ENCODE data around the gene PHB1.
A peak's percentile ranks its signal among the peaks of the same experiment; 100 is the strongest.
"Not testable (repeated sequence)": the region's sequence is repeated elsewhere in the genome, so short reads cannot be mapped to it uniquely, and the experiment has no call there.

The PHB1 gene

GRCh38 chr17:49439673-49440571 lies 25.2 kb upstream of the PHB1 start:
- no peak for DNase-seq (ENCODE audit: low spot score)

DNA sequence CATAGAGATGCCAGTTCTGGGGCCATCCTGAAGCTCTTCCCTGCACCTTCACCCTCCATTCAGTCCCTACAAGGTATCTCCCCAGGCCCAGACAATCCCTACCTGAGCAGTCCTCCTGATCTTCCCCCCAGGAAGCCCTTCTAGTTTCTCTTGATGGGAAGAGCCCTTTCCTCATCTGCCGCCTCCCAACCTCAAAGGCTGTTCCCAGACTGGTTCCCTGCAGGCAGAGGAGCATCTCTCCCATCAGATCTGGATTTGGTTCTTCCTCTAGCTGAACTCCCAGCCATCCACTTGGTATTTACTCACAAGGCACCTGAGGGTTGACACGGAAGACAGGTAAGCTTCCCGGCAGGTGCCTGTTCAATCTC lies 24.6 kb upstream of the PHB1 start:
- no peak for DNase-seq (ENCODE audit: low spot score)

DNA sequence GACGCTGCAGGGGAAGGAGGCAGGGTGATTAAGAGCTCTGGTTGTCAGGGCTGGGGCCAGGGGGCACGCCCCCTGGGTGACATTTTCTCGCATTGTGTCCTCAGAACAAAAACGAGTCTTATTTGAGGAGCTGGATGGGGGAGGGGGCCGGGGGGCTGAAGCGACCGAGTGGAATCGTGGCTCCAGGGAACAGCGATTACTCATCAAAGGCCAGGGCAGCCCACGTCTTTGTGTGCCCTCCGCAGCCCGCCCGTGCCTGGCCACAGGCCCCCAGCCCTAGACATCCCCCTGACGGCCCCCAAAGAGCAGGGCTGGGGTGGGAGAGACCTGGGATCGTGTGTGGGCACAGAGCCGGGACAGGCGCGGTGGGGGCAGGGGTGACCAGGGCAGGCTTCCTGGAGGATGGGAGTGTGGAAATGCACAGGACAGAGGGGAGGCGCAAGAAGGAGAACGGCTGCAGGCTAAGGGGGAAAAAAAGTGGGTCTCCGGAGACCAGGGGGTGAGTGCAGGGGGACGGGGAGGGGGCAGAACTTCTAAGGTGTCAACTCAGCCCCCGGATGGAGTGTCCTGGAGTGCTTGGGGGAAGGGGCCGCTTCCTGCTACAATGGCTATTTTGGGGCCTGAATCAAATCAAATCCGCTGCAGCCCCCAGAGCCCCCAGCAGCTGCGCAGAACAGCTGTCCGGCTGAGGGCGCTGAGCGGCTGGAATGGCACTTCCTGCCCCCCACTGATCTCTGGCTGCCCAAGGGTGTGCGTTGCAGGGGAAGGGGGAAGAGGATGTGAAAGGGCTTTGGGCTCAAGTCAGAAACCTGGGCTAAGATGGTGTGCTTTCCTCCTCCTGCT lies 24.0 kb upstream of the PHB1 start:
- DNase-seq (ENCODE audit: low spot score) = no peak

- no peak for DNase-seq (ENCODE audit: low spot score)
Measured at GRCh38 chr17:49437696-49438435, 23.2 kb upstream of the PHB1 start.

DNA sequence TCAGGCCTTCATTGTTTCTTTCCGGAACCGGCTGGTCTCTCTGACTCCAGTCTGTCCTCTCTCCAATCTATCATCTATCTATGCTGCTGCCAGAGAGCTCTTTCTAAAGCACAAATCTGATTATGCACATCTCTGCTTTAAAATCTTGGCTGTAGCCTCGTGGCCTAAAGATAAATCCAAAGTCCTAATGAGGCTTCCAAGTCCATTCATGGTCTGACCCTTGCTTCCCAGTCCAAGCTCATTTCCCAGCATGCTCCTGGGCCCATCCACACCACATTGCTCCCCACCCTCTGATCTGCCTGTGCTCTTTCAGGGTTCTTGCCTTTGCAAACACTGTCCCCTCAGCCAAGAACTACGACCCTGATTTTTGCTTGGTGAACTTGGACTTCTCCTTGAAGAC lies 21.5 kb upstream of the PHB1 start:
- no peak for DNase-seq (ENCODE audit: low spot score)

- no peak for DNase-seq (ENCODE audit: low spot score)
Measured at GRCh38 chr17:49435671-49436029, 21.0 kb upstream of the PHB1 start.

DNA sequence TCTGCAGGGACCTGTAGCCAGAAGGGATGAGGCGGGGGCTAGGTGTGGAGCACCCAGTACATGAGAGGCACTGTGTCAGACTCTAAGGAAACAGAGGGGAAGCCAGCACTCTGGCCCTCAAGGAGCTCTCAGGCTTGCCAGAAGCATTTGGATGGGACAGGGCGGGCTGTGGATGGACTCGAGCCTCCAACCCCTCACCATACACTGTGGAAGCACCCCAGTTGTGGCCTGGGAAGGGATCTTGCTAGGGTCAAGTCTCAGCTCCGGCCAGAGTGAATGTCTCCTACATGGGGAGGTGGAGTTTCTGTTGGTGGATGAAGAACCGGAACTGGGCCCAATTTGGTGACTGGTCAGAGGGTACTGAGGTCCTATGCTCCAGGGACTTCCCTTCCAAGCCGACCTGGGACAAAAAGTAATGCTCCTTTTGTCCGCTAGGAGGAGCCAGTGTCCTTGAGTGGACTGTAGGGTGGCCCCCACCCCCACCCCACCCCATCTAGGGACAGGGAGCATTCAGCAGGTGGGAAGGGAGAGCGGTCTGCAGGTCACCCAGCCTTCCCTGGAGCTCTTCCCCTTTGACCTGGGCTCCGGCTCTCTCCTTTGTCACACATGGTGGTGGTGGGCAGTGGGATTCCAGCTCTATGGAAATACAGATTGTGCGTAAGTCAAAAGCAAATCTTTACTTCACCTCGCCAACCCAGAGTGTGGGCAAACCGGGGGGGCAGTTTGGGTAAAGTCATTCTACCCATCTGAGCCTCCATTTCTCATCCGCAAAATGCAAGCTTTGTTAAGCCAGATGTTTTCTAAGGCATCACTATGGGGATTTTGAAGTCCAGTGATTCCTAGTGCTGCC lies 20.4 kb upstream of the PHB1 start:
- peak; percentile 87 for DNase-seq (ENCODE audit: low spot score)

DNA sequence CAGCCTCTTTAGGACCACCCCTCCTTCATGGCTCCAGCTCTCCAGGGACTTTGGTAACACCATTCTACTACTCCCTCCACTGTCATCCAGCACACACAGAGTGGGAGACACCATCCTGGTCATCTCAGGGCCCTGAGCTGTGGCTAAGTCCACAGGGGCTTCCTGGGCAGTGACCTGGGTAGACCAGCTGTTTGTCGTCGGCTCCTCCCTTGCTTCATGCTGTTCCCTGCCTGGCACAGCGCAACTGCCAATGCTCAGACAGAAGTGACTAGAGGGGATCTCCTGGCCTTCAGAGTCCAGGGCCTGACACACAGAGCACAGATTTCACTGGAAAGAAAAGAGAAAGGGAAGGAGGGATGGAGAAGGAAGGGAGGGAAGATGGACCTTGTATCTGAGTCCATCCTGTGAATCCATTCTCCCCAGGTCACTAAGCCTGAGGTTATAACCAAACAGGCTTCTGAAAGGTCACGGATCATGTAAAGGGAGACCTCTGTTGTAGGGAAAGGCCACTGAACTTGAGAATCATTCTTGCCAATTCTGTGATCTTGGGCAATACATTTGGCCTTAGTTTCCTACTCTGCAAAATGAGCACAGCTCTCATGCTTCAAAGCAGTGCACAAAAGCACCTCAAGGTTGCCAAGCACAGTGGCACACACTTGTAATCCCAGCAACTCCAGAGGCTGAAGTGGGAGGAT lies 18.5 kb upstream of the PHB1 start:
- peak; percentile 2 for DNase-seq (ENCODE audit: low spot score)

GRCh38 chr17:49431743-49432142 lies 17.1 kb upstream of the PHB1 start:
- DNase-seq (ENCODE audit: low spot score) = no peak

GRCh38 chr17:49425004-49425286 lies 10.3 kb upstream of the PHB1 start:
- DNase-seq (ENCODE audit: low spot score) = no peak

DNA sequence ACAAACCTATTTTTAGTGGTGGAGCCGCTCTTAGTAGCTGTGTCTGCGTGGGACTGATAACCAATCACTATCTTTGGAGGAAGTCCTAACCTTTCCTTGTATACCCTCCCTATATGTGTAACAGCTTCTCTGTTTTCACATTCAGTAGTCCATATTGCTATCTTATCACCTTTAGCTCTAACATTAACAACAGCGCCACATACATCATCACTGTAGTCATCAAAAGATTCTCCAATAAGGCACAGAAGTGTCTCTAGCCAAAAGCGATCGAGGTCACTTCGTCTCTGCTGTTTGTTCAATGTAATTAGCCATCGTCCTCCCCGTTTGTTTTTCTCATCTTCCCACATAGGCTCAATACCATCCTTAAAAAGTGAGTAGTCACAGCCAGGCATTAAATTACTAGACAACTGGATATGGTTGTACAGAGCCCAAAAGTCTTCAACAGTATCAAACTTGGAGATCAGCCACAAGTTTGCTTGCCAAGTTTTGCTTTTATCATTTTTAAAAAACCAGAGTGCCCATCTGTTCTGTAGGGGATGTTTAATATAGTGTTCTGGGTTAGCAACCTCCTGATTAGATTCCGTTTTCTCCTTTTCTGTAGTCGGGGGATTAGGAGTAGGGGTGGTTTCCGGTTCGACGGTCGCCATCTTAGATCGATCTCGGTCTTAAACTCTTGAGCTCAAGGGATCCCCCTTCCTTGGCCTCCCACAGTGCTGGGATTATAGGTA lies 9.8 kb upstream of the PHB1 start:
- DNase-seq (ENCODE audit: low spot score) = not testable (repeated sequence)

GRCh38 chr17:49422714-49423113 lies 8.0 kb upstream of the PHB1 start:
- DNase-seq (ENCODE audit: low spot score) = no peak

DNA sequence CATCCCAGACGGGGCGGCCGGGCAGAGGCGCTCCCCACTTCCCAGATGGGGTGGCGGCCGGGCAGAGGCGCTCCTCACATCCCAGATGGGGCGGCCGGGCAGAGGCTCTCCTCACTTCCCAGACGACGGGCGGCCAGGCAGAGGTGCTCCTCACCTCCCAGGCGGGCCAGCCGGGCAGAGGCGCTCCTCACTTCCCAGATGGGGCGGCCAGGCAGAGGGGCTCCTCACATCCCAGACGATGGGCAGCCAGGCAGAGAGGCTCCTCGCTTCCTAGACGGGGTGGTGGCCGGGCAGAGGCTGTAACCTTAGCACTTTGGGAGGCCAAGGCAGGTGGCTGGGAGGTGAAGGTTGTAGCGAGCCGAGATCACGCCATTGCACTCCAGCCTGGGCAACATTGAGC lies 5.1 kb upstream of the PHB1 start:
- DNase-seq (ENCODE audit: low spot score) = not testable (repeated sequence)

DNA sequence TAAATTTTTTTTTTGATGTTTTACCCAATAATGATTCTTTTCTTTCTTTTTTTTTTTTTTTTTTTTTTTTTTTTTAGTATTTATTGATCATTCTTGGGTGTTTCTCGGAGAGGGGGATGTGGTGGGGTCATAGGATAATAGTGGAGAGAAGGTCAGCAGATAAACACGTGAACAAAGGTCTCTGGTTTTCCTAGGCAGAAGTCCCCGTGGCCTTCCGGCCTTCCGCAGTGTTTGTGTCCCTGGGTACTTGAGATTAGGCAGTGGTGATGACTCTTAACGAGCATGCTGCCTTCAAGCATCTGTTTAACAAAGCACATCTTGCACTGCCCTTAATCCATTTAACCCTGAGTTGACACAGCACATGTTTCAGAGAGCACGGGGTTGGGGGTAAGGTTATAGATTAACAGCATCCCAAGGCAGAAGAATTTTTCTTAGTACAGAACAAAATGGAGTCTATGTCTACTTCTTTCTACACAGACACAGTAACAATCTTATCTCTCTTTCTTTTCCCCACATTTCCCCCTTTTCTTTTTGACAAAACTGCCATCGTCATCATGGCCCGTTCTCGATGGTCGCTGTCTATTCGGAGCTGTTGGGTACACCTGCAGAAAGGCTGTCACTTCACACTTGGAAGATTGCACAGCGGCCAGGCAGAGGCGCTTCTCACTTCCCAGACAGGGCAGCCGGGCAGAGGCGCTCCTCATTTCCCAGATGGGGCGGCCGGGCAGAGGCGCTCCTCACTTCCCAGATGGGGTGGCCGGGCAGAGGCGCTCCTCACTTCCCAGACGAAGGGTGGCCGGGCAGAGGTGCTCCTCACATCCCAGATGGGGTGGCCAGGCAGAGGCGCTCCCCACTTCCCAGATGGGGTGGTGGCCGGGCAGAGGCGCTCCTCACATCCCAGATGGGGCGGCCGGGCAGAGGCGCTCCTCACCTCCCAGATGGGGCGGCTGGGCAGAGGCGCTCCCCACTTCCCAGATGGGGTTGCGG lies 4.4 kb upstream of the PHB1 start:
- DNase-seq (ENCODE audit: low spot score) = not testable (repeated sequence)

GRCh38 chr17:49414271-49414621 lies 436 bp downstream of the PHB1 start:
- DNase-seq (ENCODE audit: low spot score) = peak; percentile 44

GRCh38 chr17:49409066-49409465 lies 5.6 kb downstream of the PHB1 start:
- no peak for DNase-seq (ENCODE audit: low spot score)

DNA sequence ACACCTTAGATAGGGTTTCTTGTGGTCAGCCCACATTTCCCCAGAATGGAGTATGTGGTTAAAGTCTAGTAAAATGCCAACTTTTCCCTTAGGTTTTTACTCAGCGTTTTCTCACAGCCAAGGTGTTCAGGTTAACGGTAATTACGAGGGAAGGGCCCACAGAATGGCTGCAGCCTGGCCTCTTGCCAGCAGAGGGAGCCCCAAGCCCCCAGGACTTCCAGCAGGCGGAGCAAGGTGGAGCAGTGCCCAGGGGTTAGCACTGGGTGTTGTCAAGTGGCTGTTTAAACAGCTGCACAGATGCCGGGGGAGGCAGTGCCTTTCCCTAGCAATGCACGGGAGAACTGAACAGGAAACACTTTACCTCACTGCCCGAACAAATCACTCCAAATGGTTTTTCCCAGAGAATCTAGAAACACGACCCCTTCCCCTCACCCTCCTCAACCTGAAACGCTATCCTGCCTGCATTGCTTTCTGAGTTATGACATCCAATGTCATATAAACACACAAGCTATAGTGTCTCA lies 6.6 kb downstream of the PHB1 start:
- peak; percentile 74 for DNase-seq (ENCODE audit: low spot score)

- DNase-seq (ENCODE audit: low spot score) = no peak
Measured at GRCh38 chr17:49407086-49407485, 7.6 kb downstream of the PHB1 start.

DNA sequence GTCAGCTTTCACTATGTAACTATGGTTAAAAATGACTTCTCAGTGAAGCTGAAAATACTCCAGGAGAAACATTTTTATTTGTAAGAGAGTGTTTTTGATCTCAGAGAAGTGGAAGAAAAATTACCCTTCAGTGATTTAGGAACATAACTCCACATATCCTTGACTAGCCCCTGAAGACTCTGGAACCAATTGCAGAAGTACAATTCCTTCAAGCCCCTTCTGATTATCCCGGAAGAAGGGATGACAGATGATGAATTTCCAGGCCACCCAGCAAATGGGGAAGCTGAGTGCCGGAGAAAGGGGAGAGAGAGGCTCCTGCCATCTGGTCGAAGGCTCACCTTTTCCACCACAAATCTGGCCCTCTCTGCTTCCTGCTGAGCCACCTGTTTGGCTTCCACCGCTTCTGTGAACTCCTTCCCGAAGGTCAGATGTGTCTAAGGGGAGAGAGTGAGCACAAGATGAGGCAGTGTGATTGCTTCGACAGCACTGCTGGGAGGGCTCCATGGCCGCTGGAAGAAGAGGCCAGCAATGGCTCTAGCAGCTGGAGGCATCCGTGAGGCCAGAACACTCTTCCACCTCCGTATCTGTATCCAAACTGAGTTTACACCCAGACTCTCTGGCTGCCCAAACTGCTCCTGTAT lies 8.1 kb downstream of the PHB1 start:
- DNase-seq (ENCODE audit: low spot score) = no peak
